GM21515 (cell line): ENCODE data around the gene SEMA3G.

Source experiments
- ATAC-seq: cut with Tn5 transposase; IDR thresholded peaks from one replicate; pipeline ENCODE4 v1.9.1; 2021; ENCODE audit not compliant: unreplicated experiment

Gene SEMA3G

GRCh38 chr3:52444860-52445793 is at the start of gene SEMA3G:
TSS of gene SEMA3G (minus strand) at chr3:52445103. CDS start at chr3:52445027, 76 bp downstream.
- ATAC-seq = peak; percentile 78

- ATAC-seq = no peak
These were observed 49.5 kb upstream of the SEMA3G start for GRCh38 chr3:52494445-52494844.

GRCh38 chr3:52493232-52494017 is 48.5 kb upstream of the SEMA3G start:
- no peak for ATAC-seq

GRCh38 chr3:52492059-52492458 is 47.2 kb upstream of the SEMA3G start:
- no peak for ATAC-seq

- no peak for ATAC-seq
These were observed 46.1 kb upstream of the SEMA3G start for GRCh38 chr3:52490939-52491526.

GRCh38 chr3:52490035-52490938 is 45.4 kb upstream of the SEMA3G start:
- ATAC-seq = no peak

GRCh38 chr3:52489453-52489852 is 44.5 kb upstream of the SEMA3G start:
- no peak for ATAC-seq

GRCh38 chr3:52488746-52489145 is 43.8 kb upstream of the SEMA3G start:
- ATAC-seq = no peak

GRCh38 chr3:52487788-52488691 is 43.1 kb upstream of the SEMA3G start:
- ATAC-seq = no peak

- no peak for ATAC-seq
These were observed 42.3 kb upstream of the SEMA3G start for GRCh38 chr3:52487050-52487787.

GRCh38 chr3:52484680-52485461 is 40.0 kb upstream of the SEMA3G start:
- no peak for ATAC-seq

- ATAC-seq = no peak
These were observed 38.9 kb upstream of the SEMA3G start for GRCh38 chr3:52483577-52484381.

GRCh38 chr3:52483081-52483480 is 38.2 kb upstream of the SEMA3G start:
- ATAC-seq = no peak

GRCh38 chr3:52481819-52482521 is 37.1 kb upstream of the SEMA3G start:
- ATAC-seq = no peak

GRCh38 chr3:52480768-52481715 is 36.1 kb upstream of the SEMA3G start:
- no peak for ATAC-seq
